GM18498 (cell line): ENCODE measurements around the gene SEH1L.
"Not testable (repeated sequence)": the region's sequence is repeated elsewhere in the genome, so short reads cannot be mapped to it uniquely, and the experiment has no call there.

Experiments
- ATAC-seq: cut with Tn5 transposase; IDR thresholded peaks from one replicate; pipeline ENCODE4 v1.9.1; 2021; ENCODE audit warnings: mild to moderate bottlenecking, moderate library complexity; ENCODE audit not compliant: unreplicated experiment

Gene SEH1L

GRCh38 chr18:12947285-12948049, at the start of gene SEH1L:
Gene SEH1L, plus strand, starts transcription at chr18:12948011. Its CDS starts 111 bp downstream, at chr18:12948122.
- peak; percentile 80 for ATAC-seq

GRCh38 chr18:12901208-12901607, 46.6 kb upstream of the SEH1L start:
- ATAC-seq = not testable (repeated sequence)

- no peak for ATAC-seq
These were observed 43.7 kb upstream of the SEH1L start for GRCh38 chr18:12904012-12904516.

DNA sequence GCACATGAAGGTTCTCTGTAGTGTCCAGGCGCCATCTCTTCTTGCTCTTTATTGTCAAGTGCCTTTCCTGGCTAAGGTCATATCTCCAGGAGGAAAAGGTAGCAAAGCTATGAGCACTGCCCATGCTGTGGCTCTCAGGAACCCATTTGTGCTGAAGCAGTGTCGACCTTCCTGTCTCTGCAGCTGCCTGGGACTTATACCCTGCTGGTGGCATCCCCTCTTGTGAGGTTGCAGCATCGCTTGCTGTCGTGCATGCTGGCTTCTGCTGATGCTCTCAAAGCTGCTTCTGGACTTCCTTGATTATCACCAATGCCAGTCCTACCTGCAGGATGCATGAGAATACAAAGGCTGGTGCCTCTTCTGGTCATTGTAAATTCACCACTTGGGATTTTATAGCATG, 41.7 kb upstream of the SEH1L start:
- no peak for ATAC-seq

DNA sequence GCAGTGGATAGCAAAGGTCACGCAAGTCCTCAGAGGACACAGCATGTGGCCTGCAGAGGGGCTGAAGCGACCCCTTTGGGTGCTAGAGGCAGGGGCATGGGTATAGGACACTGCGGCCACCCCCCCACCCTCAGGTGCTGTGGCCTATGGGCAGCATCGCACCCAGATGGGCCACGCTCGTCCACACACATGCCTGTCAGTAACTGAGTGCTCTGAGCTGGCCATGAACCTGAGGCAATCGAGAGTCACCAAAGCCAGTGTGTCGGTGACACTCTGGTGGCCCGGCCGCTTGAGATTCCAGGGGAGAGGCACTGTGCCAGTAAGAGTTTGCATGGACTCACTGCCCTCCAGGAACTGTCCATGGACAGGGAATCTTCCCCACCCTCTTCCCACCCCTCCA, 41.0 kb upstream of the SEH1L start:
- no peak for ATAC-seq

- ATAC-seq = no peak
These were observed 40.4 kb upstream of the SEH1L start for GRCh38 chr18:12907258-12907925.

DNA sequence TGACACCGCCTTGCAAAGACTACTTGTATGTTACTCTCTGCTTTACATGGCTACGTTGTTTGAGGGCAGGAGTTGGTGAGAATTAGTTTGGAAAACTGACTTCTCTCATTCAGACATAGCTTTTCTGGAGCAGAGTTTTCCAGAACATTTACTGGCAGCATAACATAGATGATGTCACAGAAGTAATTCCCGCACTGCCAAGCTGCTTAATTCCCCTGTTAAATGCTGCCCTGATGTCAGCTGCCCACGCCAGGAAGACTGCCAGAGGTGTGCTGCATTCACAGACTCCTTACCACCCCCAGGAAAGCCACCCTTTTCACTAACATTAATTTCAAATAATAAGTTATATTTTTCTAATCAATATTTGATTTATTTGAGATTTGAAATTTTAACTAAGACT, 39.1 kb upstream of the SEH1L start:
- no peak for ATAC-seq

- ATAC-seq = no peak
These were observed 36.5 kb upstream of the SEH1L start for GRCh38 chr18:12911025-12911928.

- ATAC-seq = no peak
These were observed 35.7 kb upstream of the SEH1L start for GRCh38 chr18:12911929-12912703.

DNA sequence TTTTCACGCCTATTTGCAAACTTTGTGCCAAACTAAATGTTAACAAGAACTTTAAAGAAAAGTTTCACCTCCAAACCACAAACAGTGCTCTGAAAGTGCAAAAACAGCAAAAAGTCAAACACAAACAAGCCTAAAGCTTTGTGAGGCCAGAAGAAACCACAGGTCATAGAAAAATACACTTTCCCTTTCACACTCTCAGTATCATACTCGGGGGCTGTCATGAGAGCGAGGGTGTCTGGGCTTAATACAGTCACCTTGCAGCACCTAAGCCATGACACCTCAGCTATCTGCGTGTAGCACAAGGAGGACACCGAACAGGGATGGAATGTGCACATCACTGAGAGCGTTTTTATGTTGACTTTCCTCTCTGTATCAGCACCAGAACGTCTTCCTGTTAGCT, 26.6 kb upstream of the SEH1L start:
- ATAC-seq = peak; percentile 72

DNA sequence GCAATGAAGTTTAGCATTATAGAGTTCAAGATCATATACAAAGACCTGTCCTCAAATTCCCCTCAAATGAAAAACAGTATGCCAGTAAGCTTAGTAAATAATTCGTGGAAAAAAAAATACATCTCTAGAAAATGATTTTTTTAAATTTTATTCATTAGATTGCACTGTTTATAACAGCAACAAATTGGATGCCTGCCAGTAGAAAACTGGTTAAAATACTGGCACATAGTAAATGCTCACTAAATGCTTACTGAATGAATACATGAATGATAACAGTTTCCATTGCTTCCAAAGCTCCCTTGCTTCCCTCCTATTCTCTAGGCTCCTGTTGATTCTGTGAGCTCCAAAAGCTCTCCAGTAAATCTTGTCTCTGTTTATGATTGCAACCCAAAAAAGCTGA, 25.5 kb upstream of the SEH1L start:
- ATAC-seq = no peak

- no peak for ATAC-seq
These were observed 23.2 kb upstream of the SEH1L start for GRCh38 chr18:12924616-12925015.

DNA sequence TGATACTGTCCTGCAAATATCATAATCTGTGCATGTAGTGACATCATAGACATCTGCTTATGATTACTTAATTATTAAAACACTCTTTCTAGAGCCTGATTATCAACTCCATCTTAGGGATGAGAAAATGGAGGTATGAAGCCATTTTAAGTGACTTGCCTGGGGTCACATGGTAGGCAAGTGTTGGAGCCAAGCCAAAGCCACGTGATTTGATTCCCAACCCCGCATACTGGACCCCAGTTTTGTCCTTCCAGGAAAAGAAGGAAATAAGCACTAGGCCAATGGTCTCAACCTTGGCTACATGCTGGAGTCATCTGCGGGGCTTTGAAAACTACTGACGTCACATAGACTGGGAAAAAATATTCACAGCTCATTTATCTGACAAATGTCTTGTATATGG, 19.6 kb upstream of the SEH1L start:
- no peak for ATAC-seq

- no peak for ATAC-seq
These were observed 19.2 kb upstream of the SEH1L start for GRCh38 chr18:12928641-12929040.

GRCh38 chr18:12929477-12930083, 18.2 kb upstream of the SEH1L start:
- no peak for ATAC-seq

GRCh38 chr18:12930376-12930775, 17.4 kb upstream of the SEH1L start:
- ATAC-seq = no peak

GRCh38 chr18:12930908-12931307, 16.9 kb upstream of the SEH1L start:
- no peak for ATAC-seq

DNA sequence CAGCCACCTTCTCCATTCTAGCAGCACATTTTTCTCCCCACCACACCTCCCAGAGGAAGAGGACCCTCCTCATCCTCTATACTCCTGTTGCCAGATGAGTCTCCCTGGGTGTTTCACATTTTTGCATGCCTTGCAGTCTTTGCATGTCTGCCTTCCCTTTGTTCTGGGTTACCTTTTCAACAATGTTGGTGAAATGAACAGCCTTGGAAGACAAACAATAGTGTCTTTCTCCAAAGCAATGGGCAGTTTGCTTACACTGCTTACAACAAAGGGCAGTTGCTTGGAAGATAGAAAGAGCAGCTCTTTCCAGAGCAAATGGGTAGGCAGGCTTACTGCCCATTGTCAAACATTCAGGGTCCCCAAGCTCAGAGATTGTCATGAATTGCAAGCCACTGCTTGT, 14.5 kb upstream of the SEH1L start:
- no peak for ATAC-seq

GRCh38 chr18:12934454-12935071, 13.2 kb upstream of the SEH1L start:
- no peak for ATAC-seq

- no peak for ATAC-seq
These were observed 8.6 kb upstream of the SEH1L start for GRCh38 chr18:12939162-12939561.
